ENCODE data around the gene PRPF40B.

GRCh38 chr12:49577589-49578315 lies 45.6 kb upstream of the PRPF40B start:
- TF ChIP-seq ZNF564 (CRISPR knock-in tag; IDR thresholded peaks at IDR 0.05), result no peak
- no peak for TF ChIP-seq POLR2G (IDR thresholded peaks at IDR 0.05; ENCODE audit: low read depth, low read length)
- no peak for TF ChIP-seq MTERF4 (CRISPR knock-in tag; IDR thresholded peaks at IDR 0.05)
- no peak for TF ChIP-seq STAT5B (CRISPR knock-in tag; IDR thresholded peaks at IDR 0.05)
- TF ChIP-seq POLR2AphosphoS5 (IDR thresholded peaks at IDR 0.05; ENCODE audit: low read depth, low read length), result no peak
- TF ChIP-seq AKNA (CRISPR knock-in tag; IDR thresholded peaks at IDR 0.05; ENCODE audit: borderline replicate concordance), result no peak

All from HepG2 (cell line).